Measurements from ENCODE around the gene CELF2.

Gene CELF2

GRCh38 chr10:11058965-11059364 is 41.3 kb downstream of the CELF2 start:
- no peak for DNase-seq (ENCODE audit: low read depth)

- no peak for DNase-seq (ENCODE audit: low read depth)
Observed at GRCh38 chr10:11063856-11064255, 46.2 kb downstream of the CELF2 start.

GRCh38 chr10:11064832-11065231 is 47.2 kb downstream of the CELF2 start:
- DNase-seq (ENCODE audit: low read depth): no peak

- DNase-seq (ENCODE audit: low read depth): no peak
Observed at GRCh38 chr10:11065567-11065966, 47.9 kb downstream of the CELF2 start.

- DNase-seq (ENCODE audit: low read depth): no peak
Observed at GRCh38 chr10:11066520-11066919, 48.8 kb downstream of the CELF2 start.

GRCh38 chr10:11068861-11069633 is 51.4 kb downstream of the CELF2 start:
- no peak for DNase-seq (ENCODE audit: low read depth)

GRCh38 chr10:11073410-11073809 is 55.7 kb downstream of the CELF2 start:
- DNase-seq (ENCODE audit: low read depth): no peak

GRCh38 chr10:11074536-11075267 is 57.0 kb downstream of the CELF2 start:
- no peak for DNase-seq (ENCODE audit: low read depth)

- DNase-seq (ENCODE audit: low read depth): no peak
Observed at GRCh38 chr10:11076221-11076620, 58.5 kb downstream of the CELF2 start.

GRCh38 chr10:11080564-11080984 is 62.9 kb downstream of the CELF2 start:
- DNase-seq (ENCODE audit: low read depth): no peak

GRCh38 chr10:11081408-11081807 is 63.7 kb downstream of the CELF2 start:
- DNase-seq (ENCODE audit: low read depth): no peak

- no peak for DNase-seq (ENCODE audit: low read depth)
Observed at GRCh38 chr10:11082526-11082925, 64.9 kb downstream of the CELF2 start.

- DNase-seq (ENCODE audit: low read depth): no peak
Observed at GRCh38 chr10:11083051-11083450, 65.4 kb downstream of the CELF2 start.

- DNase-seq (ENCODE audit: low read depth): no peak
Observed at GRCh38 chr10:11085545-11085944, 67.9 kb downstream of the CELF2 start.

GRCh38 chr10:11086177-11086840 is 68.6 kb downstream of the CELF2 start:
- no peak for DNase-seq (ENCODE audit: low read depth)

GRCh38 chr10:11087372-11087771 is 69.7 kb downstream of the CELF2 start:
- no peak for DNase-seq (ENCODE audit: low read depth)

GRCh38 chr10:11088709-11089108 is 71.0 kb downstream of the CELF2 start:
- DNase-seq (ENCODE audit: low read depth): no peak

GRCh38 chr10:11089272-11089671 is 71.6 kb downstream of the CELF2 start:
- no peak for DNase-seq (ENCODE audit: low read depth)

GRCh38 chr10:11091517-11092102 is 73.9 kb downstream of the CELF2 start:
- no peak for DNase-seq (ENCODE audit: low read depth)

GRCh38 chr10:11093771-11094736 is 76.4 kb downstream of the CELF2 start:
- DNase-seq (ENCODE audit: low read depth): no peak

GRCh38 chr10:11095374-11095801 is 77.7 kb downstream of the CELF2 start:
- DNase-seq (ENCODE audit: low read depth): no peak

All from activated T-helper 9 cell treated with anti-CD3 and anti-CD28 coated beads, Interleukin-2, amount 50 U/mL, for 16 hours (primary cell).